Measurements from ENCODE around the gene PHC3. TPM values are rescaled to one million over a fixed set of nuclear protein-coding genes. Genes with fewer than 3 reads are reported as not detected.
A peak's percentile ranks its signal among the peaks of the same experiment; 100 is the strongest.
"Not testable (repeated sequence)": the region's sequence is repeated elsewhere in the genome, so short reads cannot be mapped to it uniquely, and the experiment has no call there.

Gene PHC3
- total and polyA plus RNA-seq, 2 experiments from 2014 or later = 24.5 to 25.2 TPM

GRCh38 chr3:170196833-170197232 is 15.3 kb upstream of the PHC3 start:
- no peaks in the 10 kb centered on the region for H3K4me1 ChIP-seq (ENCODE audit: low read depth)
- DNase-seq (ENCODE audit: low read depth in 1 of 2, low spot score in 1 of 2) = no peak
- no peaks in the 10 kb centered on the region for H3K36me3 ChIP-seq
- TF ChIP-seq CTCF (IDR thresholded peaks at IDR 0.05; ENCODE audit: low read depth, low read length) = no peak
- no peak overlapping the region for H3K27ac ChIP-seq
- no peak overlapping the region for H3K4me3 ChIP-seq
- H3K9me3 ChIP-seq (ENCODE audit: low read depth) = no peaks in the 10 kb centered on the region
- no peaks in the 10 kb centered on the region for H3K27me3 ChIP-seq

- not testable (repeated sequence) for H3K27me3 ChIP-seq; H3K4me3 ChIP-seq; H3K9me3 ChIP-seq (ENCODE audit: low read depth); H3K36me3 ChIP-seq; H3K4me1 ChIP-seq (ENCODE audit: low read depth); DNase-seq (ENCODE audit: low read depth in 1 of 2, low spot score in 1 of 2); H3K27ac ChIP-seq
These were observed 14.2 kb upstream of the PHC3 start for GRCh38 chr3:170195759-170196158.

DNA sequence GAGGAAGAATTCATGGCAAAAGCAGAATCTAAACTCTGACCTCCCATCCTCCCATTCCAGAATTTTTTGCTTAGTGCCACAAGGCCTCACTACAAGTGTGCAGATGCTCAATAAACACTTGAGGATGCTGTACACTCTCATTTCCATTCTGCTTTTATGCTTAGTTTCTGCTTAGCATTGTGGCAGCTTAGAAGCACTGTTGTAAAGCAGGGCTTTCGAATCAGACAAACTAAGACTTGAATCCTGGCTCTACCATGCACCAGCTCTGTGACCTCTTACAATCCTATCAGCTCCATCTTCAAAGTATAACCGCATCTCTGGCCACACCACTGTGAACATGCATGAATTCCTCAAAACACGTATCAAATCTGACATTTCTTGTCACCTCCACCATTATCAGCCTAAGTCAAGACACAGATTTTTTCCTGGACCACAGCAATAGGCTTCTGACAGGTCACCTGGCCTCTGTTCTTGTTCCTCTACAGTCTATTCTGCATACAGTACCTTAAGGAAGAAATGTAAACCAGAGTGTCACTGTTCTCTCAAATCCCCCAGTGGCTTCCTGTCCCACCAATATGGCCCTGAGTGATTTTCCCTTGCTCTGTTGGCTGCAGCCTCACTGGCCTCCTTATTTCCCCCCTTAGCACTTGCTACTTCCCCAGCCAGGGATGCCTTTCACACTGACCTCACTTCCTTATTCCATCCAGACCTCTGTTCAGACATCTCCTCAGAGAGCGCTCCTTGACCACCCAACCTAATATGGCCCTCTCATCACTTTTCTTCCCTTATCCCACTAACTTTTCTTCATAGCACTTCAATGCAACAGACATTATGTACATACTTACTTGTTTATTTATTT is 8.1 kb upstream of the PHC3 start:
- no peak overlapping the region for H3K4me3 ChIP-seq
- no peaks in the 10 kb centered on the region for H3K27me3 ChIP-seq
- H3K27ac ChIP-seq = no peak overlapping the region
- no peak for DNase-seq (ENCODE audit: low read depth in 1 of 2, low spot score in 1 of 2)
- no peak for TF ChIP-seq CTCF (IDR thresholded peaks at IDR 0.05; ENCODE audit: low read depth, low read length)
- no peaks in the 10 kb centered on the region for H3K36me3 ChIP-seq
- H3K4me1 ChIP-seq (ENCODE audit: low read depth) = no peaks in the 10 kb centered on the region
- no peaks in the 10 kb centered on the region for H3K9me3 ChIP-seq (ENCODE audit: low read depth)

- peak; percentile 22 to 58 for DNase-seq (ENCODE audit: low read depth in 1 of 2, low spot score in 1 of 2)
- peak overlapping the region; percentile 99 for H3K27ac ChIP-seq
- peaks cover 17% of the 10 kb centered on the region for H3K36me3 ChIP-seq
- H3K27me3 ChIP-seq = no peaks in the 10 kb centered on the region
- H3K9me3 ChIP-seq (ENCODE audit: low read depth) = no peaks in the 10 kb centered on the region
- peaks cover 14% of the 10 kb centered on the region for H3K4me1 ChIP-seq (ENCODE audit: low read depth)
- H3K4me3 ChIP-seq = peak overlapping the region; percentile 84
- no peak for TF ChIP-seq CTCF (IDR thresholded peaks at IDR 0.05; ENCODE audit: low read depth, low read length)
These were observed 1.2 kb downstream of the PHC3 start for GRCh38 chr3:170180079-170180907.

DNA sequence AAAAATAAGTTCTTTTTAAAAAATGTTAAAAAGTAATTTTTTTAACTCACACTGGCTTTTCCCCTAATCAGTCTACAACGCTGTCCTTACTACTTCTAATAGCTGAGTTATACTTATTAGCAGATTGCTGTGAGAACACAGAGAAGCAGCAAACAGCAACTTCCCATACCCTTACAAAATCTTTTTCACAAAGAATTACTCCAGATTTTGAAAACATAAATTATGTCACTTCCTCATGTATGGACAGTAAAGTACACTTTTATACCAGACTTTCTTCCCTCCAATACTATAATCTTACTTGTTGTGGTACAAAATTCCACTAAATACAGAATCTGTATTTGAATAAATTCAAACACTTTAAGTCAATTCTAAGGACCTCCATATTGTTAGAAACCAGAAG is 2.1 kb downstream of the PHC3 start:
- no peak for DNase-seq (ENCODE audit: low read depth in 1 of 2, low spot score in 1 of 2)
- Histone ChIP-seq H3K4me3 (peak overlapping the region; percentile 84), H3K27ac (peak overlapping the region; percentile 99), H3K9me3 (ENCODE audit: low read depth) (no peaks in the 10 kb centered on the region), H3K36me3 (peaks cover 25% of the 10 kb centered on the region), H3K4me1 (ENCODE audit: low read depth) (peaks cover 14% of the 10 kb centered on the region), H3K27me3 (no peaks in the 10 kb centered on the region)
- TF ChIP-seq CTCF (IDR thresholded peaks at IDR 0.05; ENCODE audit: low read depth, low read length) = no peak

GRCh38 chr3:170178651-170179050 is 2.9 kb downstream of the PHC3 start:
- no peak for DNase-seq (ENCODE audit: low read depth in 1 of 2, low spot score in 1 of 2)
- H3K27me3 ChIP-seq = no peaks in the 10 kb centered on the region
- H3K9me3 ChIP-seq (ENCODE audit: low read depth) = no peaks in the 10 kb centered on the region
- H3K27ac ChIP-seq = no peak overlapping the region
- peaks cover 31% of the 10 kb centered on the region for H3K36me3 ChIP-seq
- peaks cover 14% of the 10 kb centered on the region for H3K4me1 ChIP-seq (ENCODE audit: low read depth)
- TF ChIP-seq CTCF (IDR thresholded peaks at IDR 0.05; ENCODE audit: low read depth, low read length) = no peak
- H3K4me3 ChIP-seq = no peak overlapping the region

Data from cardiac muscle cell (in vitro differentiated cells and primary cell).